Stimulated activated effector memory CD8-positive, alpha-beta T cell treated with anti-CD3 and anti-CD28 coated beads, Interleukin-12 subunit alpha, Interleukin-12 subunit beta, amount 100 ng/mL, for 72 hours (primary cell): Measurements from ENCODE around the gene IL18R1.
A peak's percentile ranks its signal among the peaks of the same experiment; 100 is the strongest.

ENCODE experiments used
- ATAC-seq: fragments of 150-1000 bp; cut with Tn5 transposase; 2 replicates; pipeline ENCODE4 v1.10.0; 2021
- DNase-seq, 2 donors: peaks; one replicate each; pipeline ENCODE4 v3.0.0; 2021 to 2022; ENCODE audit warnings: low spot score in 2 of 2
- H3K27ac Mint-ChIP-seq: one replicate; pipeline ENCODE4 v1.8.0; 2022; ENCODE audit warnings: mild to moderate bottlenecking, mixed read lengths
- H3K36me3 Mint-ChIP-seq: one replicate; pipeline ENCODE4 v1.8.0; 2022; ENCODE audit warnings: mild to moderate bottlenecking, mixed read lengths
- H3K4me1 Mint-ChIP-seq: one replicate; pipeline ENCODE4 v1.8.0; 2022; ENCODE audit warnings: mixed read lengths
- H3K4me3 Mint-ChIP-seq: one replicate; pipeline ENCODE4 v1.8.0; 2022; ENCODE audit warnings: mild to moderate bottlenecking, mixed read lengths
- H3K9me3 Mint-ChIP-seq: one replicate; pipeline ENCODE4 v1.8.0; 2022; ENCODE audit warnings: mixed read lengths

IL18R1 gene

GRCh38 chr2:102336502-102336945, 19.1 kb upstream of the IL18R1 start:
- peaks cover 7% of the 10 kb centered on the region for H3K4me1 Mint-ChIP-seq
- H3K36me3 Mint-ChIP-seq = no peaks in the 10 kb centered on the region
- DNase-seq (no peak), ATAC-seq (peak; percentile 77)
- H3K9me3 Mint-ChIP-seq = no peaks in the 10 kb centered on the region
- no peak overlapping the region for H3K4me3 Mint-ChIP-seq
- H3K27ac Mint-ChIP-seq = no peak overlapping the region

- Mint-ChIP-seq H3K4me1 (peaks cover 7% of the 10 kb centered on the region), H3K36me3 (no peaks in the 10 kb centered on the region), H3K4me3 (no peak overlapping the region), H3K9me3 (no peaks in the 10 kb centered on the region), H3K27ac (no peak overlapping the region)
- DNase-seq = no peak
- ATAC-seq = peak; percentile 33
These were observed 18.6 kb upstream of the IL18R1 start for GRCh38 chr2:102337012-102337411.

- H3K36me3 Mint-ChIP-seq = no peaks in the 10 kb centered on the region
- no peaks in the 10 kb centered on the region for H3K9me3 Mint-ChIP-seq
- H3K27ac Mint-ChIP-seq = no peak overlapping the region
- H3K4me3 Mint-ChIP-seq = no peak overlapping the region
- ATAC-seq (peak; percentile 89), DNase-seq (no peak)
- H3K4me1 Mint-ChIP-seq = peaks cover 7% of the 10 kb centered on the region
These were observed 17.9 kb upstream of the IL18R1 start for GRCh38 chr2:102337481-102338386.

- Mint-ChIP-seq H3K36me3 (no peaks in the 10 kb centered on the region), H3K4me3 (no peak overlapping the region), H3K27ac (no peak overlapping the region), H3K9me3 (no peaks in the 10 kb centered on the region), H3K4me1 (peaks cover 7% of the 10 kb centered on the region)
- no peak for DNase-seq
- no peak for ATAC-seq
These were observed 14.8 kb upstream of the IL18R1 start for GRCh38 chr2:102340778-102341177.

- Mint-ChIP-seq H3K4me3 (no peak overlapping the region), H3K9me3 (no peaks in the 10 kb centered on the region), H3K4me1 (peaks cover 3% of the 10 kb centered on the region), H3K36me3 (no peaks in the 10 kb centered on the region), H3K27ac (no peak overlapping the region)
- DNase-seq = no peak
- no peak for ATAC-seq
These were observed 12.7 kb upstream of the IL18R1 start for GRCh38 chr2:102342888-102343287.

GRCh38 chr2:102344397-102344796, 11.2 kb upstream of the IL18R1 start:
- Mint-ChIP-seq H3K4me3 (no peak overlapping the region), H3K36me3 (no peaks in the 10 kb centered on the region), H3K9me3 (no peaks in the 10 kb centered on the region), H3K4me1 (no peaks in the 10 kb centered on the region), H3K27ac (no peak overlapping the region)
- no peak for DNase-seq
- ATAC-seq = no peak

GRCh38 chr2:102345329-102345920, 10.2 kb upstream of the IL18R1 start:
- Mint-ChIP-seq H3K4me3 (no peak overlapping the region), H3K27ac (no peak overlapping the region), H3K4me1 (no peaks in the 10 kb centered on the region), H3K36me3 (no peaks in the 10 kb centered on the region), H3K9me3 (no peaks in the 10 kb centered on the region)
- ATAC-seq (no peak), DNase-seq (no peak)

GRCh38 chr2:102346381-102347130, 9.0 kb upstream of the IL18R1 start:
- H3K4me1 Mint-ChIP-seq = no peaks in the 10 kb centered on the region
- ATAC-seq (no peak), DNase-seq (no peak)
- no peak overlapping the region for H3K4me3 Mint-ChIP-seq
- H3K27ac Mint-ChIP-seq = no peak overlapping the region
- H3K9me3 Mint-ChIP-seq = no peaks in the 10 kb centered on the region
- no peaks in the 10 kb centered on the region for H3K36me3 Mint-ChIP-seq

GRCh38 chr2:102350137-102350793, 5.3 kb upstream of the IL18R1 start:
- no peak overlapping the region for H3K4me3 Mint-ChIP-seq
- no peaks in the 10 kb centered on the region for H3K9me3 Mint-ChIP-seq
- peak; percentile 36 for ATAC-seq
- no peak overlapping the region for H3K27ac Mint-ChIP-seq
- no peaks in the 10 kb centered on the region for H3K36me3 Mint-ChIP-seq
- H3K4me1 Mint-ChIP-seq = no peaks in the 10 kb centered on the region
- no peak for DNase-seq

- Mint-ChIP-seq H3K9me3 (no peaks in the 10 kb centered on the region), H3K27ac (peak overlapping the region; percentile 96), H3K36me3 (peaks cover 10% of the 10 kb centered on the region), H3K4me3 (peak overlapping the region; percentile 97), H3K4me1 (peaks cover 46% of the 10 kb centered on the region)
- no peak for DNase-seq
- no peak for ATAC-seq
These were observed 751 bp downstream of the IL18R1 start for GRCh38 chr2:102356381-102356712.

GRCh38 chr2:102356741-102357140, 1.1 kb downstream of the IL18R1 start:
- Mint-ChIP-seq H3K36me3 (peaks cover 14% of the 10 kb centered on the region), H3K4me1 (peaks cover 50% of the 10 kb centered on the region), H3K9me3 (no peaks in the 10 kb centered on the region), H3K4me3 (peak overlapping the region; percentile 97), H3K27ac (peak overlapping the region; percentile 96)
- no peak for DNase-seq
- ATAC-seq = no peak

GRCh38 chr2:102357937-102358336, 2.3 kb downstream of the IL18R1 start:
- peak overlapping the region; percentile 97 for H3K4me3 Mint-ChIP-seq
- H3K36me3 Mint-ChIP-seq = peaks cover 25% of the 10 kb centered on the region
- DNase-seq (no peak), ATAC-seq (no peak)
- no peaks in the 10 kb centered on the region for H3K9me3 Mint-ChIP-seq
- H3K4me1 Mint-ChIP-seq = peaks cover 58% of the 10 kb centered on the region
- peak overlapping the region; percentile 96 for H3K27ac Mint-ChIP-seq

GRCh38 chr2:102358496-102358895, 2.9 kb downstream of the IL18R1 start:
- H3K9me3 Mint-ChIP-seq = no peaks in the 10 kb centered on the region
- ATAC-seq = no peak
- no peak for DNase-seq
- H3K27ac Mint-ChIP-seq = peak overlapping the region; percentile 96
- peaks cover 63% of the 10 kb centered on the region for H3K4me1 Mint-ChIP-seq
- H3K36me3 Mint-ChIP-seq = peaks cover 31% of the 10 kb centered on the region
- H3K4me3 Mint-ChIP-seq = peak overlapping the region; percentile 97

GRCh38 chr2:102359527-102359926, 3.9 kb downstream of the IL18R1 start:
- H3K9me3 Mint-ChIP-seq = peaks cover 3% of the 10 kb centered on the region
- no peak for ATAC-seq
- DNase-seq = no peak
- peak overlapping the region; percentile 97 for H3K4me3 Mint-ChIP-seq
- H3K36me3 Mint-ChIP-seq = peaks cover 41% of the 10 kb centered on the region
- peaks cover 73% of the 10 kb centered on the region for H3K4me1 Mint-ChIP-seq
- no peak overlapping the region for H3K27ac Mint-ChIP-seq

GRCh38 chr2:102361632-102362241, 6.1 kb downstream of the IL18R1 start:
- ATAC-seq = no peak
- Mint-ChIP-seq H3K9me3 (peaks cover 15% of the 10 kb centered on the region), H3K36me3 (peaks cover 56% of the 10 kb centered on the region), H3K4me1 (peaks cover 85% of the 10 kb centered on the region), H3K4me3 (no peak overlapping the region), H3K27ac (peak overlapping the region; percentile 32)
- no peak for DNase-seq
